NCI-H1105 treated with DMSO at 0.1 percent for 48 hours (cell line): ENCODE results near the gene FN1.

Experiments
- DNase-seq: peaks from one replicate; lab custom pipeline; 2025; lab: John Stamatoyannopoulos, UW

FN1 gene

DNA sequence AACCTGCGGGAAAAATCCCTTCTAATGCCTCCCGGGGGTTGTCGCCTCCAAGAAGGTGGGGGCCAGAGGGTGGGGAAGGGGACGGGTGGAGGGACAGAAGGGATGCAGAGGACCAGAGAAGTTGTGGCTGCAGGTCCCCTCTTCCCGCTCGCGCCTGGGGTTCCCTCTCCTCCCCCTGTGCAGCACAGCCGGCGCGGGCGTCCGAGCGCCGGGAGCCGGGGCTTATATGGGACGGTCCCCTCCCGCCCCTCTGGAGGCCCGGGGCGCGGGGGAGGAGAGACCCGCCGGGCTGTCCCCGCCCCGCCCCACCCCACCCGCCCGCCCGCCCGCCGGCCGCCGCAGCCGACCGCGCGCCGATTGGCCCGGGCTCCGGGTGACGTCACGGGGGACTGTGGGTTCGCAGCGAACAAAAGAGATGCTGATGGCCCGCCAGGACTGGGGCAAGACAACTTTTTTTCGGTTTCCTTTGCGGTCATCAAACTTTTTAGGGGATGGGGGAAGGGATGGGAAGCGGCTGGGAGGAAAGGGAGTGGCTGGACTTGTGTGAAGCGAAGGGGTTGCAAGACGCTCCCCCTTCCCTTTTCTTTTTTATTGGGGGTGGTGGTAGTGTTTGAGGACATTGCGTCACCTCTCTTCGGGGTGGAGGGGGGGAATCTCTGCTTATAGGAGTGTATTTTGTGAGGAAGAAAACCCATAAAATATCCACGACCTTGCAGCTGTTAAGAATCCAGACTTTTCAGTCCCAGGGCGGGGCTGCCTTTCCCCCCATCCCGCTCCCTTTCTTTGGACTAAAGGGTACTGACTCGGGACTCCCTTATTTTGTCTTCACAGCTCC lies at the start of gene FN1:
FN1 (minus strand) TSS at position 199 of the 835 bp plus-strand sequence. CDS start 266 bp downstream, outside the sequence.
- DNase-seq = peak; percentile 61

DNA sequence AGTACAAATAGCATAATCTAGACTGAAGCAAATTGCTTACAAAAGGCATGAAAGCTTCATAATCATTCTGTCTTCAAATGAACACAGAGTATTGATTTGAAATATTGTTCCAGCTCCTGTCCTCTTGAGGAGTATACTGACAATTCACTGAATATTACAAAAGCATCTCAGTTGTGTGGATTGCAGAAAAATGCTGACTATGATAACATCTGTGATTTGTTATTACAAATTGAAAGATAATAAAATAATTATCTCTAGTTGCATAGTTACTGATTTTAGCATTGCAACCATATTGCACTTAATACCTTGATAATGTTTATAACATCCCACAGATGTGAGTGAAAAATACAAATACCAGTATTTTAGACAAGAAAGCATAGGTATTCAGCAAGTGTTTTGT lies 49.2 kb upstream of the FN1 start:
- DNase-seq = no peak

DNA sequence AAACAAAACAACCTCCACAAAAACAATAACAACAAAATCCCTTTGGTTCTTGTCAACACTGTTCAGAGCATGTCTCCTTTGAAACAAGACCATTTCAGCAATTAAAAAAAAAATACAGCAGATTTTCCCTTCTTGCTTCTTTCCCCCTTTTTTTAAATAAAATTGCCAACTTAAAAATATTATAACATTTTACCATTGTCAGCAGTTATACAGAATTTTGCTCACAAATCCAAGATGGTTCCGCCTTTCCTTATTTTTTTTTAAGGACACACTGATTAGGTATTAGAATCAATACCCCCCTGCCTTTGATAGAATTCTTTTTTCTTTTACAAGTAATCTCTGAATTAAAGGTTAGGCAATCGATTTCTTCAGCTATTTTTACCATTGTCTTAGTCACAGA lies 48.7 kb upstream of the FN1 start:
- no peak for DNase-seq

DNA sequence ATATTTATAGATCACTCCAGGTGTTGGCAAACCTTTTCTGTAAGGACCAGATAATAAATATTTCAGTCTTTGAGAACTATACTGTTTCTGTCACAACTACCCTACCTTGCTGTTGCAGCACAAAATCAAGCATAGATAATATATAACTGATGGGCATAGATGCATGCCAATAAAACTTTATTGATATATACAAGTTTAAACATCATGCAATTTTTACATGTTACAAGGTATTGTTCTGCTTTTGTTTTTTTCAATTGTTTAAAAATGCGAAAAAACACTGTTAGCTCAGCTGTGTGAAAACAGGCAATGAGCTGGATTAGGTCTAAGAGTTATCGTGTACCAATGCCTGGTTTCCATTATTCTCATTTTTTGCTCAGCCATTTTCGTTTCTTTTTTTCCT lies 47.6 kb upstream of the FN1 start:
- no peak for DNase-seq

DNA sequence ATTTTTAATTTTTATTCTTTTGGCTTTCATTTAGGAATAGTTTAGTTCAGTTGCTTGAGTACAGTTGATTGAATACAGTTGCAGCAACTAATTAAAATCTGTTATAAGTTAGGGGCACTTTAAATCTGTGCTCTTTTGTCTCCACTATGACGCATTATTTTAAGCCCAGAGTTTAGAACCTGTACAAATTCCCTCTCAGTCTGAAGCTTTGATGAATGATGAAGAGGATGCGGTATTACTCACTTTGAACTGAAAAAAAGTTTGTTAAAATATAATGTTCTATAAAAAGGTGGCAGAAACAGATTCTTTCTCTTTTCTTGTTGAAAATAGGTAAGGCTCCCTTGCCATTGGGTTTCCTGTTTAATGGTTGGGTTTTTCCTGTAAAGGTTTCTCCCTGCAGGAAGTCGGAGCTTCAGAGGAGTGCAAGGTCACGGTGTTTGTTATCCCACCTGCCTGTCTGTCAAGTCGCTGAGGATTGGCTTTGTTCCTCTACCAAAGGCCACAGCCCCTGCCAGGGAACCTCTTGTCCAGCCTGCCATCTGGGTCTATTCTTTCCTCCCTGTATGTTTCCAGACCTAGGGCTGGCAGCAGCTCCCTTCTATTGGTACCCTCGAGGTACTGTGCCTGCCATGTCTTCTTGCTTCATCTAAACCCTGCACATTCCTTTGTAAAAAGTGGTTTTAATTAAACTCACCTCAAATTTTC lies 43.8 kb upstream of the FN1 start:
- DNase-seq = no peak

DNA sequence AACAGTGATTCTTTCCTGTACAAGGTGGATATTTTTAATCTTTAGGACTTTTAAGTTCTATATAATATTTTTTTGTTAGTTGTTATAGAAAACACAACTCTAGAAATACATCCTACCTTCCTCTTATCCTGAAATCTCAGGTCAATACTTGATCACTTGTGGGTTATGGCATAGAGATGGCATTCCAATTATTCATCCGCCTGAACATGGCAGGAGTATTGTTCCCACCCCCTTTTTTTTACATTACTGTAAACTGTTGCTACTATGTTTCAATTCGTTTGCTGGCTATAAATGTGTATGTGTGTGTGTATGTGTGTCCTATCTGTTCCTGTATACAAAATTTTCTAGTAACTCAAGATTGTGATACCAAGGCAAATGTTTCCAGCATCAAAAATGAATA lies 43.3 kb upstream of the FN1 start:
- DNase-seq = no peak

DNA sequence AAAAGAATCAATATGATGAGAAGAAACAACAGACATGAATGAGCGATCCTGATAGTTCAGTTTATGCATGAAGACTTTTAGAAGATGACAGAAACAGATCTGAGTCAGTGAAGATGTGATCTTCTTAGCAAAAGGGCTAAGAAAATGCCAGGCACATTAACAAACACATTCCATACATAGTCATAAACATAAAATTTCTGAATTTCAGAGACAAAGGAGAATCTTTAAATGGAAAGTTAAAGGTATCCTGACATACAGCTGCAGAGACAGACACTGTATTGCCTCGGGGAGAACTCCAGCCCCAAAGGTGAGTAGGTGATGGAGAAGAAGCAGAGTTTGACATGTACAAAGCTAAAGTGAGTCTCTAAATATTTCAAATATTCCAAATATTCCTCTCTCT lies 40.6 kb upstream of the FN1 start:
- no peak for DNase-seq

DNA sequence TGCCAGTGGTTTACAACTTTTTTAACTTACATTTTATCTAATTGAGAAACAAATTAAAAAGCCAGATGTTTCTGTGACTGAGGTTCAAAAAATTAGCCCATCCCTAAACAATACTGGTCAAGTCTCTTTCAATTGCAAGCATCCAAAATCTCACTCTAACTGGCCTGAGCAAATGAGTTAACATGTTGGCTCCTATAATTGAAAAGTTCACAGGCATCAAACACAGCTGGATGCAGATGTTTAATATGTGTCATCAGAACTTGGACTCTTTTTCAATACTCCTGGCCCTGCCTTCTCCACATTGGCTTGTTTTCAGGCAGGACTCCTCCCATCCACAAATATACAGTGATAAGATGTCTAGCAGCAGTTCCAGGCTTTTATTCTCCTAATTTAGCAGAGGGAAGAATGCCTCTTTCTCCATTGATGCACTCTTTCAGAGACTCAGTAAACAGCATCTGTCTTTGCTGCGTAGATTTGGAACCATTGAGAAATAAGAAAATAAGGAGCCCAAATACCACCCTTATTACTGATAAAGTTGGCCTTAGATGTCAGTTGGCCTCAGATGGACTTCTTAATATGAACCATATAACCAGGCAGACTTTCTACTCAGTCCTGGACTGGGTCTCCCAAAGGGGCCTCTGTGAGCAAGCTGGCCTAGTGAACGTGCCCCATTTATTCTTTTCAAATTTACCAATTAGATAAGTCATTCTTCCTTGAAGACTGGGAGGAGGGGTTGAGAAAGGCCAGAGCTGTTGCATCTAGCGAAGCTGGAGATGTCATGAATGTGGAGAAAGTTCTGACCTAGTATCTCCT lies 30.4 kb upstream of the FN1 start:
- no peak for DNase-seq

DNA sequence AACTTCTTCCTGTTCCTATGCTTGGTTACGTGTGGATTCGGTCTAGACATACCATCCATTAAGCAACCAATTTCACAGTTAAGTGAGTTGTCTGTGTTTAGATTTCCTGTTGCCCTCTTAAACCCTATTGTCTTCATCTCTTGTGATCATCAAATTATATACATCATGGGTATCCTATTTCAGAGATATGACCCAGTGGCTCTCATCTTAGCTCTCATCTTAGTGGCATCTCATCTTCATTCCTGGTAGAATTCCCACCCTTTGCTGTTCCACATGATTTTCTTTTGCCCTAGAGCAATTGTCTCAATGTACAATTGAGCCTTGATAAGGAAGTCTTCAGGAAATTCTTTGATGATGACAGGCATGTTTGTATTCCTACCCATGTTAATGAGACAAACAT lies 29.4 kb upstream of the FN1 start:
- DNase-seq = no peak

DNA sequence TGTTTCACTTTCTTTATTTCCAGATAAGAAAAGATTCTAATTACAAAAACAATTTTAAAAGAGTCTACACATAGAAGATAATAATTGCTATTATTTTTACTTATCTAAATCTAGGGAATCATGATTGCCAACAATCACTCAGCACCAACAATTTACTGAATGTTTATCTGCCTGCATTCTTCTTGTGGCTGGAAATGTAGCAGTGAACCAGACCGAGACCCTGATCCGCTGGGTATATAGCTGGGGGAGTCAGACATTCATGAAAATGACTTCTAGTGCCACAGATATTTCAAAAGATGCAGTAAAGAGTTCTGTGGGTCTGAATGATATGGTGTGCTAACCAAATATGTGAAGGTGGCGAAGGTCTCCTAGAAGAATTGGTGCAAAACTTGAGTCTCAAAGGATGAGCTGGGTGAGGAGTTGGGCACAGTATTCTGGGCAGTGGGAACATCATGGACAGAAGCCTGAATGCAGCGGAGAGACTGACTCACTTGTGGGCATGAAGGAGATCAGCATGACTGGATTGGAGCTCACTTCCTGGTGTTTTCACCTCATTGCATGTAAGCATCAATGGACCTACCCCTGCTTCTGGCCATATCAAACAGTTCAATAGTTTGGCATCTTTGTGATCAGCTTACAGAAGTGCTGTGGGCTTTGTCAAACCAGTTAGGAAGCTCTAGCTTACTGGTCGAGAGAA lies 26.1 kb upstream of the FN1 start:
- DNase-seq = no peak

DNA sequence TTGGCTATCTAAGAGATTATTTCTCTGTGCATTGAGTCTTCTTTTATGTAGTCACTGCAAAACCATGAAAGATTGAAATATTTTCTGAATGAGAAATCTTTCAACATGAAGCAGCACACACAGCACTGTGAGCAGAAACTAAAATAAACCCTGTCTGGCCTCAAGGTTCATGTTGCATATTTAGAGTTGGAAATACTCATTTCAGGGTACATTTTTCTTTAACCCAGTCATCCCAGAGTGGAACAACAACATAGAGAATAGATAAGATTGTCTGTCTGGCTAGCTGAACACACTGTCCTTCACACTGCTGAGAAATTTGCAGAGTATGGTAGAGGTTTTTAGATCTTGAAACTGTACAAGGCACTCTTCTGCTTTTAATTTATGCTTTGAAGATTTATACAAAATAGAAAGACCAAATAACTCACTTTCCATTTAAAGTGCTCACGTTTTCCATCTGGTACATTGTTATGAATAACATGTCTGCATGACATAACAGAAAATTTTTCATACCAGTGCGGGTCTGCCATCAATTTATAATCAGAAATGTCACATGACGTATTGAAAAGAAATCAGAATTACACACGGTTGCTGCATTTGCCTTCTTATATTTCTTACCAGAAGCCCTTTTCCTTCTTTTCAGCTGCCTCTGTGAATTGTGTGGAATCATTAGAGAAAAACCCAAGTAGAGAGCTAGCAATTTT lies 25.0 kb upstream of the FN1 start:
- DNase-seq = no peak

DNA sequence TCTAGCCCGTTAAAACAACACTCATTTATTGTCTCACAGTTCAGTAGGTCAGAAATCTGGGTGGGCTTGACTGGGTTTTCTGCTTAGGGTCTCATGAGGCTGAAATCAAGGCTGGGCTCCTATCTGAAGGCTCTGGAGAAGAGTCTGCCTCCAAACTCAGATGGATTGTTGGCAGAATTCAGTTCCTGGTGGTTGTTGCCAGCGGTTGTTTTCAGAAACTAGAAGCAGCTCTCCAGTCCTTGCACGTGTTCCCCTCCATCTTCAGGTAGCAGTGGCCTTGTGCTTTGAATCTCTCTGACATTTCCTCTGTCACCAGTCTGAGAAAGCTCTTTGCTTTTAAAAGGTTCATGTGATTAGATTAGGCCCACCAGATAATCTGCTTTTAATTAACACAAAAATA lies 20.1 kb upstream of the FN1 start:
- no peak for DNase-seq

DNA sequence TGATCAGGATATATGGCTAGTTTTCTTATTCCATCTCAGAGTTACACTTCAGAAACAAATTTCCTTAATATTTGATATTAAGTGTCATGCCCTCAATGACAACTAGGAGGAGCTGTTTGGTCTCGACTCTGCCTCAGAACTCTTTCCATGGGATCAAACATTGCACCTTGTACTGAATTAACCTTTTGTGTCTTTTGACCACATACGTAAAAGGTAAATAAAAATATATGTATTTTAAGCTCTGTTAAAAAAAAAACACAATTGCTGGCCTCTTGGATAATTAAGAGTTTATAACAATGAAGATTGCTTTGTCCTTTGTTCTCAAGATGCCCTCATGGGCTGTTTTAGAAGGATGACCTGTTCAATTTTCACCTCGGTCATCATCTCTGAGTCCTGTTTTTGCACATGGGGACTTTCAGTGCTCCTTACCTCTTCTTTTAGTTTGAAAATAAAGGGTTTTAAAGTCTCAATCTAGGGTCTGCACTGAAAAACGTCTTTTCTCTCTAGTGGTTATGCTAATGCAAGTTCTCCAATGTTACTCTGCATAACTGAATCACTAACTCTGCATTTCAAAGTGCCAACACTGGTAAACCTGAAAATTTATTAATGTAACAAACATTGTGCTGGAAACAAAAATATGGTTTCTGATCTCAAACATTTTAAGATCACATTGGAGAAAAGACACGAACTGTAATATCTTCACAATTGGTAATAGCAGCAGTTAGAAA lies 18.8 kb upstream of the FN1 start:
- peak; percentile 42 for DNase-seq

DNA sequence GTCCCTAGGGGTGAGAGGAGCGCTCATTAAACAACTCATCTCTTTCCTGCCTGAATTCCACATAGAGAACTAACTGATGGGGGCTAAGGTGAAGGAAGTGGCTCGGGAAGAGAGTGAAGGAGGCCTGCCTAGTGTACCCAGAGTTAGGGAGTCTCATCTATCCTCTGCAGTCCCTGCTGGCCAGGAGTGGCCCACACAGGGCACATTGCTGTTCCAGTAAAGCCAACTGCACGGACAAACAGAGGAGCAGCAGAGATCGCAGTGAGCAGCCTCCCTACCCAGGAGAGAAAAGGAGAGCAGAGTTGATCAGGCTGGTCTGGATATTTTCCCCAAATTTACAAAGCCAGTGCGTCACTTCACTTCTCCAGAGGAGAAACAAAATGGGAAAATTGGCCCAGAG lies 16.9 kb upstream of the FN1 start:
- DNase-seq = no peak

DNA sequence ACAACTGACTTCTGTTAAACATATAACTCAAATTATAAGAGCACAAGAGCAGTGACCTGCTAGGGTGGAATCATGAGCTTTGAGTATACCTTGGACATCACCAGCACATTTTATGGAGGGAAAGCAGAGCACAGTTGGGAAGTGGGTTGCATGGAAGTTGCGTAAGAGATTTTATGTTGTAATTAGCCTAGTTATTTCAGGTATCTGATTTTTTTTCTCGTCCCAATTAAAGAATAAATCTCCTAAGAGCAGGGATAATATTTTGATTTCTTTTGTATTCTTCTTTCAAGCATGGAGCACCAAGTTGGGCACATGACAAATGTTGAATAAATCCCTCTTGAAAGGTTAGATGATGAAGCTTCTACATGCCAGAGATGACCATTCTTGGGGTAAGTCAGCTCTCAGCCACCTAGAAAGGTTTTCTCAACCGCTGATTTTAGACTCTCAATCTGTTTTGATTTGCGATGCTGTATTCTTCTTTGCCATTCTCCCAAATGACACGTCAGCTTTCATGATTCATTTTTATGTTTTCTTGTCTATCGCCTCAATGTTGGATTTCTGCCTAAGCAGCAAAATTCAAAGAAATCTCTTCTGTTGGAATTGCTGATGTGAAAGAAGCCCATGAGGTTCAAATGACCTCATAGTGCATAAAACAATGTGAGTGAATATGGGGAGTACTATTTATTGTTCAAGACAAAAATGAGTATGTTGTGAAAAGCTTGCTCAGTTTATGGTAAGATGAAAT lies 15.3 kb upstream of the FN1 start:
- DNase-seq = no peak

DNA sequence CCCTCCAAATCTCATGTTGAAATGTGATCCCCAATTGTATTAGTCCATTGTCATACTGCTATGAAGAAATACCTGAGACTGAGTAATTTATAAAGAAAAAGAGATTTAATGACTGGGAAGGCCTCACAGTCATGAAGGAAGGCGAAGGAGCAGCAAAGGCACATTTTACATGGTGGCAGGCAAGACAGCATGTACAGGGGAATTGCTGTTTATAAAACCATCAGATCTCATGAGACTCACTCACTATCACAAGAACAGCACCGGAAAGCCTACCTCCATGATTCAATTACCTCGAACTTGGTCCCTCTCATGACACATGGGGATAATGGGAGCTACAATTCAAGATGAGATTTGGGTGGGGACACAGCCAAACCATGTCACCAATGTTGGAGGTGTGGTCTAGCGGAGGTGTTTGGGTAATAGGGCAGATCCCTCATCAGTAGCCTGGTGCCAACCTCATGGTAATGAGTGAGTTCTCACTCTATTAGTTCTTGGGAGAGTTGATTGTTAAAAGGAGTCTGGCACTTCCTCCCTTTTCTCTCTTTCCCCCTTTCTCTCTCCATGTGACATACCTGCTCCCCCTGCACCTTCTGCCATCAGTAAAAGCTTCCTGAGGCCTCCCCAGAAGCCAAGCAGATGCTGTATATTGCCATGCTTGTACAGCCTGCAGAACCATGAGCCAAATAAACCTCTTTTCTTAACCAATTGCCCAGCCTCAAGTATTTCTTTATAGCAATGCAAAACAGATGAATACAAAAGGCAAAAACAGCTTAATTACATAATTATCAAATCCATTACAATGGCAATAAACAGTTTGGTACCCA lies 14.5 kb upstream of the FN1 start:
- DNase-seq = no peak

DNA sequence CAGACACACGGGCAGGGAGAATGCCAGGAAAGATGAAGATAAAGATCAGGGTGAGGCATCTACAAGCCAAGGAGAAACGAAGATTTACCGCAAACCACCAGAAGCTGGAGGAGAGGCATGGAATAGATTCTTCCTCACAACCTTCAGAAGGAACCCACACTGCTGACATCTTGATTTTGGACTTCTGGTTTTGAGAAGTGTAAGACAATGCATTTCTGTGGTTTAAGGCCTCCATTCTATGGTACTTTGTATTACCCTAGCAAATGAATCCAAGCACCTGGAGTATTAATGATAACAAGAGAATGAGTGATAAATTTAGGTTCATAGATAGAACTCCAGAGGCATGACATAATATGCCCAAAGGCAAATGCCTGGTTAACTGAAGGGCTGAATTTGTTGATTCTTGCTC lies 11.8 kb upstream of the FN1 start:
- DNase-seq = no peak

DNA sequence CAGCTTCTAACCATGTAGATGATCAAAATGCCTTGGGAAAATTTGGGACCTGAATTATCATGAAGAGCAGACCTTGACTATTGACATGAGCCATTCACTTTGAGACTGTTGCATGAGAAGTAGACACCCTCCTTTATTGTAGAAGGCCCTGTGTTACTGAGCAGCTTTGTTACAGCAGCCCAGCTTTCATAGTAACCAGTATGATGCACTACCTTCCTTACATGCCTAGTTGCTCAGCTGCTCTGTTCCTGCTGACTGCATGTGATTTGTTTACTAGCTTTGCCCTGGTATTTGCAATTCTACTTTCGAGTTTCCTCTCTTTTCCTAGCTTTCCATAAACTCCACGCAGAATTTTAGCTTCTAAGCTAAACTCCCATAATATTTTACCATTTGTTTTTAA lies 11.2 kb upstream of the FN1 start:
- DNase-seq = no peak

DNA sequence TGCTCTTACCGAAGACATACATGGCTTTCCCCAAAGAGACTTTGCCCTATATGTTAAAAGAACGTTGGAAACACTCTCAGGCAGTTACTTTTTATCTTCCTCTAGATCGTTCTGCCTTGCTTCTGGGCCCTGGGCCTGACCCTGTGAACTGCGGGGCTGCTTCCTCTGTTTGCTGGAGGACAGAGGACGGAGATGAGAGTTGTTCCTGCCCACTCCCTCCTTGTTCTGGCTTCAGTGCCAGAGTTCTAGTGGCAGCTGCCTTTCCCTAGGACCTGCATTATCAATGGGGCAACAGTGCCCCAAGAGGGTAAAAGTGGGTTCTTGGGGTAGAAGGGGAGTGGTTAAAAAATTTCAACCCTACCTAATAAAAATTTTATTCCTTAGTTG lies 6.5 kb upstream of the FN1 start:
- no peak for DNase-seq
